OCI-LY3 (cell line): Measurements from ENCODE around the gene UTP3.
"Not testable (repeated sequence)": the region's sequence is repeated elsewhere in the genome, so short reads cannot be mapped to it uniquely, and the experiment has no call there.

ENCODE experiments used
- H2AFZ ChIP-seq: fragments of 200-600, 300-600 bp; shearing (Covaris generic); 2 replicates; pipeline ENCODE4 v1.6.0; 2014; ENCODE audit warnings: antibody characterized with exemption, low read depth, low read length
- H3K27ac ChIP-seq: fragments of 200-600, 300-600 bp; sonication (generic); 2 replicates; pipeline ENCODE4 v1.5.1; 2014; ENCODE audit warnings: mild to moderate bottlenecking, low read length, moderate library complexity, mixed read lengths
- H3K27me3 ChIP-seq: fragments of 200-600, 300-600 bp; sonication (generic); 2 replicates; pipeline ENCODE4 v1.6.1; 2014; ENCODE audit warnings: low read depth, low read length, mixed read lengths
- H3K36me3 ChIP-seq: fragments of 200-600, 300-600 bp; sonication (generic); replicated peaks from 2 replicates; pipeline ENCODE3; 2014; ENCODE audit warnings: low read depth, low read length, mixed read lengths
- H3K4me1 ChIP-seq: fragments of 300-600, 200-600 bp; sonication (generic); 2 replicates; pipeline ENCODE4 v1.6.1; 2014; ENCODE audit warnings: low read length, mixed read lengths
- H3K4me2 ChIP-seq: fragments of 200-600, 300-600 bp; sonication (generic); 2 replicates; pipeline ENCODE4 v1.6.1; 2014; ENCODE audit warnings: low read length, mixed read lengths
- H3K4me3 ChIP-seq: fragments of 300-600, 200-600 bp; sonication (generic); 2 replicates; pipeline ENCODE4 v1.5.1; 2014; ENCODE audit warnings: antibody characterized with exemption, mild to moderate bottlenecking, low read length, moderate library complexity
- H3K79me2 ChIP-seq: fragments of 300-600, 200-600 bp; shearing (Covaris generic); 2 replicates; pipeline ENCODE4 v1.6.1; 2014; ENCODE audit warnings: mild to moderate bottlenecking, low read length, mixed read lengths
- H3K9ac ChIP-seq: fragments of 300-600, 200-600 bp; shearing (Covaris generic); 2 replicates; pipeline ENCODE4 v1.6.0; 2014; ENCODE audit warnings: mild to moderate bottlenecking, low read length, moderate library complexity
- H3K9me3 ChIP-seq: fragments of 200-600, 300-600 bp; shearing (Covaris generic); 2 replicates; pipeline ENCODE4 v1.6.1; 2014; ENCODE audit warnings: low read length, mixed read lengths; ENCODE audit not compliant: insufficient read depth
- H4K20me1 ChIP-seq: fragments of 200-600, 300-600 bp; sonication (generic); 2 replicates; pipeline ENCODE4 v1.6.1; 2016; ENCODE audit warnings: low read length, mixed read lengths; ENCODE audit not compliant: insufficient read depth
- EZH2phosphoT487 ChIP-seq: fragments of 200-600 bp; shearing (Covaris generic); IDR thresholded peaks from 2 replicates; pipeline ENCODE4 v1.6.1; 2018; ENCODE audit warnings: antibody characterized with exemption, mixed run types, low read depth
- TF ChIP-seq, protein P1 (sequence below): fragments of 200-600, 300-600 bp; sonication (generic); IDR thresholded peaks from 2 replicates; pipeline ENCODE4 v1.5.1; 2014; ENCODE audit warnings: antibody characterized with exemption, low read length, low read depth

UTP3 gene

DNA sequence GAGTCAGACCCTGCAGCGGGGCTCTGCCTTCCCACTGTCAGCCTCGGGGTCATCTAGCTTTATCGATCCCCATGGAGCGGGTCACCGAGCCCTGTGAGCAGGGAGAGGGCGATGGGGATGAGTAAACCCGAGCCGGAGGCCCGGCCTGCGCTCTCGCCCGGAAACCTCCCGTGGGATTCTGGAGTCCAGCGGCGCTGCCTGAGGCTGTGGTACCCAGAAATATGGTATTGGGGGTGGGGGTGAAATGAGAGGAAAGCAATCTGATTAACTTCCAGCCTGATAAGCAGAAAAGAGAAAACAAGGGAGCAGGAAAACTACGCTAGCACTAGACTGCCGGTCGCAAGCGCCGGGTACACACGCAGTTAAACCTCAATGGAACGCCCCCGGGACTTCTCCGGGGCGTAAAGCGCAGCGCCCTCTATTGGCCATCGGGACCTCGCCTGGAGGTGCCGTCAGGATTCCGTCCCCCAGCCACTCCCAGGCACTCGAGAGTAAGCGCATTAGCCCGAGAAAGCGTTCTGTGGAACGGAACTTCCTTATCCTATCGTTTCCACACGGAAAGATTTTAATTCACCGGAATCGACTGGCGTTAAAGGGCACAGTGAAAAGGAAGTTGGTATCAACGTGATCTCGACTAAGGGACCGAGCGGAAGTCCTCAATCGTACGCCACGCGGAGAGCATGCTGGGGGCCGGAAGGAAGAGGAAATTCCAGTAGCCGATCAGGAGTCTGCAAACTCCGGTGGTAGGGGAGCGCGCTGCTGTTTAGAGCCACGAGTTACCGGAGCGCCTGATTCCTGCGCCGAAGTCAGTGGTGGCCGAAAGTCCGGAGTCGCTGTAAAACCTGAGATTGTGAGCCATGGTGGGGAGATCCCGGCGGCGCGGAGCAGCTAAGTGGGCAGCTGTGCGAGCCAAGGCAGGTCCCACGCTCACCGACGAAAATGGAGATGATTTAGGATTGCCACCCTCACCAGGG lies at the start of gene UTP3:
Gene UTP3, plus strand, starts transcription at position 712 of the 974 bp plus-strand sequence. Its CDS starts 146 bp downstream, at position 858.
- Histone ChIP-seq H3K79me2 (peaks cover 53% of the 10 kb centered on the region), H3K27ac (peak within 1 kb of the TSS; percentile 75), H3K4me1 (peaks cover 15% of the 10 kb centered on the region), H3K4me3 (peak within 1 kb of the TSS; percentile 84), H4K20me1 (no peaks in the 10 kb centered on the region), H3K9me3 (no peaks in the 10 kb centered on the region), H3K4me2 (peak within 1 kb of the TSS; percentile 86), H3K36me3 (peaks cover 10% of the 10 kb centered on the region), H3K9ac (peak within 1 kb of the TSS; percentile 90), H2AFZ (peak within 1 kb of the TSS; percentile 90), H3K27me3 (no peaks in the 10 kb centered on the region)
- TF ChIP-seq, protein P1, sequence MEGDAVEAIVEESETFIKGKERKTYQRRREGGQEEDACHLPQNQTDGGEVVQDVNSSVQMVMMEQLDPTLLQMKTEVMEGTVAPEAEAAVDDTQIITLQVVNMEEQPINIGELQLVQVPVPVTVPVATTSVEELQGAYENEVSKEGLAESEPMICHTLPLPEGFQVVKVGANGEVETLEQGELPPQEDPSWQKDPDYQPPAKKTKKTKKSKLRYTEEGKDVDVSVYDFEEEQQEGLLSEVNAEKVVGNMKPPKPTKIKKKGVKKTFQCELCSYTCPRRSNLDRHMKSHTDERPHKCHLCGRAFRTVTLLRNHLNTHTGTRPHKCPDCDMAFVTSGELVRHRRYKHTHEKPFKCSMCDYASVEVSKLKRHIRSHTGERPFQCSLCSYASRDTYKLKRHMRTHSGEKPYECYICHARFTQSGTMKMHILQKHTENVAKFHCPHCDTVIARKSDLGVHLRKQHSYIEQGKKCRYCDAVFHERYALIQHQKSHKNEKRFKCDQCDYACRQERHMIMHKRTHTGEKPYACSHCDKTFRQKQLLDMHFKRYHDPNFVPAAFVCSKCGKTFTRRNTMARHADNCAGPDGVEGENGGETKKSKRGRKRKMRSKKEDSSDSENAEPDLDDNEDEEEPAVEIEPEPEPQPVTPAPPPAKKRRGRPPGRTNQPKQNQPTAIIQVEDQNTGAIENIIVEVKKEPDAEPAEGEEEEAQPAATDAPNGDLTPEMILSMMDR = peak; percentile 97
- no peak for TF ChIP-seq EZH2phosphoT487

DNA sequence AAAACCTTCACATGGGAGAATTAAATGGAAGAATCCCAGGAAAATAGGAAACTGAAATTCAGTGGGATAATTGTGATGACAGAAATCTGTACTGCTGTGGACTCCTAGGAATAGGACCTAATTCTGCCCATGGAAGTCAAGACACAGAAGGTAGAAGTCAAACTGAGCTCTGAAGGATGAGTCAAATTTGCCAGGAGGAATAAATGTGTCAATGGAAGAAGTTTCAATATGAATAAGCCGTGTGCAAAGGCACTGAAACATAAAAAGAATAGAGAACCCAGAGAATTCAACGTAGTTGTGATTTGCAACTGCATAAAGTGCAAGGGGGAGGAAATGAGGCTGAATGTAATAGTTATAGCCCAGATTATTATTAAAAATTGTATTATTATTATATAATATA lies 48.1 kb upstream of the UTP3 start:
- Histone ChIP-seq H3K4me1 (peaks cover 32% of the 10 kb centered on the region), H2AFZ (no peak overlapping the region), H3K79me2 (no peaks in the 10 kb centered on the region), H3K4me2 (peak overlapping the region; percentile 60), H3K36me3 (no peaks in the 10 kb centered on the region), H3K4me3 (0 out of 2 replicates have a peak overlapping the region, but pooled peaks have one; percentile 11), H3K9ac (no peak overlapping the region), H3K27ac (no peak overlapping the region), H4K20me1 (no peaks in the 10 kb centered on the region), H3K9me3 (no peaks in the 10 kb centered on the region), H3K27me3 (no peaks in the 10 kb centered on the region)
- TF ChIP-seq EZH2phosphoT487 = no peak
- TF ChIP-seq, protein P1 = no peak

- not testable (repeated sequence) for H3K9me3 ChIP-seq, H3K4me3 ChIP-seq, H3K4me2 ChIP-seq, H3K36me3 ChIP-seq, H3K27ac ChIP-seq, H3K27me3 ChIP-seq, H2AFZ ChIP-seq, H3K9ac ChIP-seq, H3K79me2 ChIP-seq, H4K20me1 ChIP-seq
- peaks cover 15% of the 10 kb centered on the region for H3K4me1 ChIP-seq
Observed at GRCh38 chr4:70650741-70651140, 37.6 kb upstream of the UTP3 start.

DNA sequence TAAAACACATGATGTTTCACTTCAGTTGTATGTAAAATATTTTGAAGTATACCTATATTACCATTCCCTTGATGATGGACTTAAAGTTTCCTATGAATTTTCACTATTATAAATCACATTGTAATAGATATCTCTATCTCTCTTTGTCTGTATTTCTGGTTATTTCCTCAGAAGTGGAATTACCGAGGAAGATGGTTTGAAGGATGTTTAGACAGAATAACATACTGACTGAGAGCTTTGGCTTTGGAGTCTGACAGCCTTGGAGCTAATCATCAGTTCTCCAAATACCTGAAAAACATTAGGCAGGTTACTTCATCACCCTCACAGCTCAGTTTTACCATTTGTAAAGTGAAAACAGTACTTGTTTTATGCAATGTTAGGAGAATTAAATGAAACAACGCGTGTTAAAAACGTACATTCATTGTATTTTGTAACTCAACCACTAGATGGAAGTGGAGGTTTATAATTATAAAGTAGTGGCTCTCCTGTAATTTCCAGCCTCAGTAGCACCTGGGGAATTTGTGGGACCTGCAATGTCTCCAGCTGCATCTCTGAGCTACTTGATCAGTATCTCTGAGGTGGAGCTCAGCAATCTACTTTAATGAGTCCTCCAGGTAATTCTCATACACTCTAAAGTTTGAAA lies 36.3 kb upstream of the UTP3 start:
- peak overlapping the region; percentile 94 for H2AFZ ChIP-seq
- H3K4me2 ChIP-seq = peak overlapping the region; percentile 86
- no peaks in the 10 kb centered on the region for H4K20me1 ChIP-seq
- H3K9me3 ChIP-seq = no peaks in the 10 kb centered on the region
- peak overlapping the region; percentile 24; the same call in 1 of the 2 replicates for H3K9ac ChIP-seq
- no peak overlapping the region for H3K27ac ChIP-seq
- TF ChIP-seq, protein P1 = peak; percentile 69
- TF ChIP-seq EZH2phosphoT487 = no peak
- H3K27me3 ChIP-seq = no peaks in the 10 kb centered on the region
- peak overlapping the region; percentile 39 for H3K4me3 ChIP-seq
- peaks cover 15% of the 10 kb centered on the region for H3K4me1 ChIP-seq
- H3K36me3 ChIP-seq = no peaks in the 10 kb centered on the region
- H3K79me2 ChIP-seq = no peaks in the 10 kb centered on the region
